ENCODE results near the gene POC1B. TPM values are rescaled to one million over a fixed set of nuclear protein-coding genes. Genes with fewer than 3 reads are reported as not detected.

POC1B gene
- total RNA-seq: 15.8 TPM
- long read RNA-seq, transcript POC1B-201 (12 exons, 3,001 nt): major isoform, 5 of 31 reads
- long read RNA-seq, partial matches to known transcripts: 4 of 31 reads
- long read RNA-seq, other reads (novel, unspliced or antisense): 17 of 31 reads

DNA sequence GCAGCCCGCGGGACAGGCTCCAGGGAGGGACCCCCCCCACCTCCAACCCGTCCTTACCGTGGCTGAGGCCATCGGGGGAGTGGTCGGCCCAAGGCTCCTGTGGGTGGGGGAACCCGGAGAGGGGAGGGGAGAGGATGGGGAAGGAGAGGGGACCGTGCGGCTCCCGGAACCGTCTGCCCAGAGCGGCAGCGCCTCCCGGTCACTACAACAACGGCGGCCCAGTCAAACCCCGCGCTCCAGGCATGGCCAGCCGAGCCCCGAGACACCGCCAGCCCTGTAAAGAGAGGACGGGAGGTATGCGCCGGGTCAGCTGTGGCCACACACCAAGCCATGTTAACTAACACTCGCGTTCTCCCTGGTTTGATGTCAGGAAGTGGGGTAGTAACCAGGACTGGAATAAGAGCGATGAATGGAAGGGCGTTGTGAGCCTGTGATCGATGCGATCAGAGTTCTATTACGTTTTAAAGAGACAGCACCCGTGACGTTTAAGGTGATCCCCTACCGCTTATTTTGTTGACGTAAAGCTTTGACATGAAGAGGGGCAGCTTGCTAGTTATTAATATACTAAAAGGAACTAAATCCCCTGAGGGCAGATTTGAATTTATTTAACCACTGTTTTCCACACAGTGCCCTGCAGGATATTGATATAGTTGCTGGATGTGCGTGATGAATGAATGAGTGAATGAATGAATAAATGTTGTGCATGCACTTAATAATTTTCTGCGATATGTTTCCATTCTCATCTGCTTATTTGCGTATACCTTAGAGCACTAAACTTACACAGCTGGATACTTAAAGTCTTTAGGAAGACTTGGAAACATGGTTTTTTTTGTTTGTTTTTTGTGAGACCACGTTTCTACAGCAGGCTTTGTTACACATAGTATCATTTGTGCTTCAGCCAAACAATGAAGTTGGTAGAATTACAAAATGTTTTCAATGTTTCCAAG lies at the start of gene POC1B:
TSS of gene POC1B (minus strand) at position 224 of the 947 bp plus-strand sequence. CDS start at position 72, 152 bp downstream.
- TF ChIP-seq, protein P1, sequence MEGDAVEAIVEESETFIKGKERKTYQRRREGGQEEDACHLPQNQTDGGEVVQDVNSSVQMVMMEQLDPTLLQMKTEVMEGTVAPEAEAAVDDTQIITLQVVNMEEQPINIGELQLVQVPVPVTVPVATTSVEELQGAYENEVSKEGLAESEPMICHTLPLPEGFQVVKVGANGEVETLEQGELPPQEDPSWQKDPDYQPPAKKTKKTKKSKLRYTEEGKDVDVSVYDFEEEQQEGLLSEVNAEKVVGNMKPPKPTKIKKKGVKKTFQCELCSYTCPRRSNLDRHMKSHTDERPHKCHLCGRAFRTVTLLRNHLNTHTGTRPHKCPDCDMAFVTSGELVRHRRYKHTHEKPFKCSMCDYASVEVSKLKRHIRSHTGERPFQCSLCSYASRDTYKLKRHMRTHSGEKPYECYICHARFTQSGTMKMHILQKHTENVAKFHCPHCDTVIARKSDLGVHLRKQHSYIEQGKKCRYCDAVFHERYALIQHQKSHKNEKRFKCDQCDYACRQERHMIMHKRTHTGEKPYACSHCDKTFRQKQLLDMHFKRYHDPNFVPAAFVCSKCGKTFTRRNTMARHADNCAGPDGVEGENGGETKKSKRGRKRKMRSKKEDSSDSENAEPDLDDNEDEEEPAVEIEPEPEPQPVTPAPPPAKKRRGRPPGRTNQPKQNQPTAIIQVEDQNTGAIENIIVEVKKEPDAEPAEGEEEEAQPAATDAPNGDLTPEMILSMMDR (IDR thresholded peaks at IDR 0.05): no peak
- Histone ChIP-seq H3K36me3 (no peaks in the 10 kb centered on the region), H3K4me3 (peak within 1 kb of the TSS; percentile 89), H3K4me1 (peaks cover 35% of the 10 kb centered on the region), H3K9me3 (no peaks in the 10 kb centered on the region), H3K27me3 (no peaks in the 10 kb centered on the region), H3K27ac (peak within 1 kb of the TSS; percentile 89)
- DNase-seq (peak; percentile 91), ATAC-seq (peak; percentile 90)
- intact Hi-C loops (cut with DNase I): no loop called here

DNA sequence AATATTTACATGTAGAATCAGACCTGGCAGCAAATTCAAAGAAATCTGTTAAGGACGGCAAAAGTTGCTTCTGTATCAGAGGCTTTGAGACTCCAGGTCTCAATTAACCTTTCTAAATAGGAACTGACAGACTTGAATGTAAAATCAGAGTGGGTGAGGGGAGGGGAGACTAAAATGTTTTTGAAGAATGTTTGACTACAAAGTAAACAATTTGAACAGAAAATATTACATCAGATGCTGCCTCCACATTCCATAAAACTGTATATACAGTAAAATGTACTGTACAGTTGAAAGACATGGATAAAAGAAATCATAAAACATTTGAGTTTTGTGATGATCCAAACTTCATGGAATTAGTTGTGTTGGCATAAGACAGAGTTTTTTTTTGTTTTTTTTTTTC lies 49.5 kb upstream of the POC1B start:
- Histone ChIP-seq H3K27ac (no peak overlapping the region), H3K27me3 (no peaks in the 10 kb centered on the region), H3K9me3 (no peaks in the 10 kb centered on the region), H3K36me3 (no peaks in the 10 kb centered on the region), H3K4me3 (no peak overlapping the region), H3K4me1 (peaks cover 5% of the 10 kb centered on the region)
- no peak for ATAC-seq
- no peak for DNase-seq
- TF ChIP-seq, protein P1 (IDR thresholded peaks at IDR 0.05): no peak
- intact Hi-C loops (cut with DNase I): no loop called here

DNA sequence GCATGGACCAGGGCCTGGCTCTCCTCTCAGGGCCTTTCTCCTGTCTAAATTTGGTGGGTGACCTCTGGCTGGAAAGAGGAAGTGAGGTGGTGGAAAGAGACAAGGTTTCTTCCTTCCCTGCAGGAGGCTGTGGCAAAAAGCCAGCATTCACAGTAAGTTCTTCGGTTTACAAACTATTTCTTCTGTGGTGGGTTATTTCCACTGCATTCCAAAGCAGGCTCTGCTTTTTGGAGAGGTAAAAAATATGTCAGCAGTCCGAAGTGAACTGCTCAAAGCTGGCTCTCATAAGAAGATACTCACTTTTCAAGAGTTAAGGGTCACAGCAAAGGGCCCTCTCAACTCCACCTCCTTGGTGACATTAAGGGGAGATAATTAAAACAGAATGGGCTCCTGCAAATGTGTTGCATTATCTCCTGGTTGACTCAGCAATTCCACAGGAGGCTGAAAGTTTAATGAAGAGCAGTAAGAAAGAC lies 48.9 kb upstream of the POC1B start:
- intact Hi-C loops (cut with DNase I): no loop called here
- Histone ChIP-seq H3K27me3 (no peaks in the 10 kb centered on the region), H3K4me3 (no peak overlapping the region), H3K9me3 (no peaks in the 10 kb centered on the region), H3K36me3 (no peaks in the 10 kb centered on the region), H3K4me1 (peaks cover 5% of the 10 kb centered on the region), H3K27ac (no peak overlapping the region)
- ATAC-seq (no peak), DNase-seq (no peak)
- TF ChIP-seq, protein P1 (IDR thresholded peaks at IDR 0.05): no peak

DNA sequence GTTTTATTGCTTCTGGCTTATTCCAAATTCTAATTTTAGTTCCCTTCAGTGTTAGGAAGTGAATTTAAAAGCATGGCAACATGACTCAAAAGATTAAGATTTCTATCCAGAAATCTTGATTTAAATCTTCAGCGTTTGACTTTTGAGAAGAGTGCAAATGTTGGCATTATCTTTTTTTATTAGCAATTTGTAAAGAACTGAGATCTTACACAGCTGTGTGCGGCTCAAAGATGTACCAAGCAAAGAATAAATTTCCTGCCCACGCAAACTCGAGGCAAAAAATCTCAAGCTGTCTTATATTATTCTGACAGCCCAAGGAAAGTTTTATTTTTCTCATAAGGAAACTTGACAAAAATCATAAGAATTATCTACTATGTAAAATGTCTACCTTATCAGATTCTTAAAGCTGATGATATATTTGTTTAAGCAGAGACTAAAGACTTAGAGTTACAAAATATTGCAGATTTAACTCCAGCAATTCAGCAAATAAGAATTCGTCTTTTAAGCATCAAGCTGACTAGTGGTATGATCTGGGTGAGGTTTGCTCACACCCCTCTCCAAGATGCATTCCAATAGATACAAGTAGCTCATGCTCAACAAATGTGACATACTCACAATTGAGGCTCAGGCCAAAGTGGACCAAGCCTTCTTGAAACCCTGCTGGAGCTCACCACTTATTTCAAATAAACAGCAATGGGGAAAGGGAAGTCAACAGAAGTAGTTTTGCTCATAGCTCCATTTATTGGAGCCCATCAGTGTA lies 47.4 kb upstream of the POC1B start:
- H3K4me1 ChIP-seq: peaks cover 5% of the 10 kb centered on the region
- DNase-seq (no peak), ATAC-seq (no peak)
- TF ChIP-seq, protein P1 (IDR thresholded peaks at IDR 0.05): no peak
- no peak overlapping the region for H3K4me3 ChIP-seq
- H3K27ac ChIP-seq: no peak overlapping the region
- no peaks in the 10 kb centered on the region for H3K36me3 ChIP-seq
- H3K9me3 ChIP-seq: no peaks in the 10 kb centered on the region
- intact Hi-C loops (cut with DNase I): no loop called here
- no peaks in the 10 kb centered on the region for H3K27me3 ChIP-seq

DNA sequence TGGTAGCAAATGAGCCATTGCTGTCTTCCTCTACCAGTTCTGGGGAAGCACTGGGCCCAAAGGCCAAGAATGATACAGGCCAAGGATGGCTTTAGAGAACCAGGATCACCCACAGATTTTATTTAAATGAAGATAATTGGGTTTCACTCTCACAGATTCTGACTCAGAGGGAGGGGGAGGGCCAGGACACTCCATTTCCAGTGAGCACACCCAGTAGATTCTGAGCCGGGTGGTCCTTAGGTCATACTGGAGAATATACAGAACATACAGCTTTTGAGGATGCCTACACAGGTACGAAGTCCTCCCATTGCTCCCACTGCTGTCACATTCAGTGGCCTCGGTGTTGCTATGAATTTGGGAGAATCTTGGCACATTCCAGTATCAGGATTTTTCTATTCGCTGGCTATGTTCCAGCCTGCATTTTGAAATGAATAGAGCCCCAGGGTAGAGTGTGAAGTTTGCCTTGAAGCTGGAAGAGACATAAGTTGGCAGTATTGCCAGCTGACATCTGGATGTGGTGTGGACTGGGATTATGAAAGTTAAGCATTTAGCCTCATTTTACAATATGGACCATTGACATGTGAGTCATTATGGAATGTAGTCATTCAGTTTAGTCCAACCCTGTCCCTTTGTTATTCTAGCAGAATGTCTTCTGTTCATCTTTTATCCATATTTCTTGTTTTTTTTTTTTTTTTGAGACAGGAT lies 45.8 kb upstream of the POC1B start:
- intact Hi-C loops (cut with DNase I): no loop called here
- Histone ChIP-seq H3K27ac (no peak overlapping the region), H3K27me3 (no peaks in the 10 kb centered on the region), H3K9me3 (no peaks in the 10 kb centered on the region), H3K36me3 (no peaks in the 10 kb centered on the region), H3K4me1 (peaks cover 5% of the 10 kb centered on the region), H3K4me3 (no peak overlapping the region)
- ATAC-seq: no peak
- no peak for DNase-seq
- TF ChIP-seq, protein P1 (IDR thresholded peaks at IDR 0.05): no peak

Measured in upper lobe of right lung (tissue), 1 donor.